GM12878 (cell line): ENCODE results near the gene BAZ2A.

Experiments used
- CTCF ChIP-seq, 3 experiments: IDR thresholded peaks in 2 of 3; conservative IDR thresholded peaks in 1 of 3; 2 replicates each; pipeline ENCODE4 v1.5.1; 2011; ENCODE audit warnings: low read depth in 3 of 3, low read length in 3 of 3, mild to moderate bottlenecking in 3 of 3, control low read depth in 2 of 3, moderate library complexity in 2 of 3, inconsistent platforms in 1 of 3, mixed read lengths in 1 of 3; ENCODE audit not compliant: control insufficient read depth in 2 of 3, insufficient read depth in 1 of 3; ENCODE audit errors: extremely low read depth in 1 of 3
- ESRRA ChIP-seq: IDR thresholded peaks from 2 replicates; pipeline ENCODE4 v1.6.1; 2012; ENCODE audit warnings: mild to moderate bottlenecking, low read length, improper control_type of control experiment
- KDM1A ChIP-seq: fragments of 200-600 bp; sonication (generic); IDR thresholded peaks from 2 replicates; pipeline ENCODE4 v1.6.1; 2016; ENCODE audit warnings: borderline replicate concordance
- MLLT1 ChIP-seq: fragments of 450-650 bp; IDR thresholded peaks from 2 replicates; pipeline ENCODE4 v1.6.1; 2016; ENCODE audit warnings: mild to moderate bottlenecking
- NFYA ChIP-seq: IDR thresholded peaks from 2 replicates; pipeline ENCODE4 v1.6.1; 2011; ENCODE audit warnings: low read depth, mild to moderate bottlenecking, low read length, improper control_type of control experiment, borderline replicate concordance
- NR2C2 ChIP-seq: IDR thresholded peaks from 2 replicates; pipeline ENCODE4 v1.6.1; 2011; ENCODE audit warnings: borderline replicate concordance, low read depth; ENCODE audit not compliant: control insufficient read depth, insufficient read length
- POLR2A ChIP-seq: IDR thresholded peaks from 2 replicates; pipeline ENCODE4 v1.6.1; 2011; ENCODE audit warnings: low read depth, mild to moderate bottlenecking, low read length
- SMAD1 ChIP-seq: fragments of 450-650 bp; IDR thresholded peaks from 2 replicates; pipeline ENCODE4 v1.6.1; 2018; ENCODE audit warnings: mild to moderate bottlenecking, low read depth; ENCODE audit not compliant: partially characterized antibody
- SUPT20H ChIP-seq: IDR thresholded peaks from 2 replicates; pipeline ENCODE4 v1.6.1; 2011; ENCODE audit warnings: low read depth, mild to moderate bottlenecking, low read length, moderate library complexity, borderline replicate concordance; ENCODE audit not compliant: control insufficient read depth

GRCh38 chr12:56657416-56658379 is 27.6 kb upstream of the BAZ2A start:
- TF ChIP-seq SMAD1 (no peak), CTCF (IDR thresholded peaks at IDR 0.05 in 2 of 3, conservative IDR thresholded peaks at IDR 0.05 in 1 of 3; ENCODE audit: control insufficient read depth in 2 of 3, extremely low read depth in 1 of 3, insufficient read depth in 1 of 3, low read depth in 3 of 3, low read length in 3 of 3) (no peak), SUPT20H (no peak), KDM1A (no peak), NFYA (no peak), ESRRA (no peak), NR2C2 (no peak), MLLT1 (no peak), POLR2A (no peak)
